Suprapubic skin (tissue), 4 donors: ENCODE measurements around the gene MTA1. TPM values are rescaled to one million over a fixed set of nuclear protein-coding genes. Genes with fewer than 3 reads are reported as not detected.

Experiments
- DNase-seq, 2 donors: peaks; one replicate each; pipeline ENCODE4 v3.0.0-alpha.2; 2019; ENCODE audit warnings: low spot score in 2 of 2
- H3K27ac ChIP-seq: fragments of 200-600 bp; sonication (generic); one replicate; pipeline ENCODE4 v1.5.1; 2019
- H3K27me3 ChIP-seq: fragments of 200-600 bp; sonication (generic); one replicate; pipeline ENCODE4 v1.5.1; 2019
- H3K36me3 ChIP-seq: fragments of 200-600 bp; sonication (generic); one replicate; pipeline ENCODE4 v1.5.1; 2019
- H3K4me1 ChIP-seq: fragments of 200-600 bp; sonication (generic); one replicate; pipeline ENCODE4 v1.5.1; 2019
- H3K4me3 ChIP-seq: fragments of 200-600 bp; sonication (generic); one replicate; pipeline ENCODE4 v1.5.1; 2019; ENCODE audit warnings: mild to moderate bottlenecking
- H3K9me3 ChIP-seq: fragments of 200-600 bp; sonication (generic); one replicate; pipeline ENCODE4 v1.5.1; 2019
- CTCF ChIP-seq, 2 donors: fragments of 200-600 bp in 1 of 2; fragments of 450-650 bp in 1 of 2; sonication (generic) in 1 of 2; IDR thresholded peaks; one replicate each; pipeline ENCODE4 v1.5.1; 2016 to 2019; ENCODE audit warnings: antibody characterized with exemption in 2 of 2, mild to moderate bottlenecking in 1 of 2, moderate library complexity in 1 of 2
- EP300 ChIP-seq: sonication (generic); formaldehyde crosslinking; IDR thresholded peaks from one replicate; pipeline ENCODE4 v1.6.1; 2017; ENCODE audit warnings: antibody characterized with exemption
- POLR2A ChIP-seq, 2 donors: fragments of 450-650 bp; IDR thresholded peaks; one replicate each; pipeline ENCODE4 v1.6.1; 2017; ENCODE audit warnings: antibody characterized with exemption in 2 of 2, mild to moderate bottlenecking in 2 of 2, moderate library complexity in 2 of 2
- POLR2AphosphoS5 ChIP-seq, 3 donors: sonication (generic); formaldehyde crosslinking; IDR thresholded peaks; one replicate each; pipeline ENCODE4 v1.6.1; 2017; ENCODE audit warnings: antibody characterized with exemption in 3 of 3
- WGBS: methylation state at CpG from one replicate; pipeline ENCODE4 v1.1.5; 2018; 5-methylcytosine and 5-hydroxymethylcytosine counted together
- total RNA-seq, 4 donors: library from RNA; depleted of rRNA; stranded (reverse); fragments of >200 nt; gene quantifications; one replicate each; pipeline ENCODE4 v1.1.0, GENCODE V29; 2016

MTA1 gene
- total RNA-seq, 4 donors from 2014 or later: 38.1 to 107 (median 59.5) TPM

GRCh38 chr14:105420974-105421674 is 1.5 kb downstream of the MTA1 start:
- WGBS: 57% methylated on average over 7 of the region's 23 CpGs
- H3K27me3 ChIP-seq: no peaks in the 10 kb centered on the region
- no peak for DNase-seq
- H3K27ac ChIP-seq: no peak overlapping the region
- H3K4me1 ChIP-seq: peaks cover 38% of the 10 kb centered on the region
- H3K4me3 ChIP-seq: peak overlapping the region; percentile 72
- H3K36me3 ChIP-seq: peaks cover 5% of the 10 kb centered on the region
- no peak for TF ChIP-seq POLR2A (IDR thresholded peaks at IDR 0.05)
- TF ChIP-seq POLR2AphosphoS5 (IDR thresholded peaks at IDR 0.05): no peak
- TF ChIP-seq EP300: no peak
- TF ChIP-seq CTCF (IDR thresholded peaks at IDR 0.05): no peak
- no peaks in the 10 kb centered on the region for H3K9me3 ChIP-seq

GRCh38 chr14:105421723-105422615 is 2.3 kb downstream of the MTA1 start:
- peaks cover 38% of the 10 kb centered on the region for H3K4me1 ChIP-seq
- TF ChIP-seq EP300 (no peak), POLR2AphosphoS5 (IDR thresholded peaks at IDR 0.05) (no peak)
- H3K27me3 ChIP-seq: no peaks in the 10 kb centered on the region
- 71% methylated on average over 24 of the region's 32 CpGs for WGBS
- peaks cover 13% of the 10 kb centered on the region for H3K36me3 ChIP-seq
- DNase-seq: peak in 1 of 2 donors; percentile 64
- H3K27ac ChIP-seq: no peak overlapping the region
- no peaks in the 10 kb centered on the region for H3K9me3 ChIP-seq
- peak overlapping the region; percentile 72 for H3K4me3 ChIP-seq

GRCh38 chr14:105422695-105423487 is 3.3 kb downstream of the MTA1 start:
- 76% methylated on average over 21 of the region's 21 CpGs for WGBS
- peaks cover 15% of the 10 kb centered on the region for H3K36me3 ChIP-seq
- TF ChIP-seq CTCF (IDR thresholded peaks at IDR 0.05): no peak
- no peaks in the 10 kb centered on the region for H3K27me3 ChIP-seq
- H3K4me3 ChIP-seq: no peak overlapping the region
- peak in 1 of 2 donors; percentile 60 for DNase-seq
- no peak overlapping the region for H3K27ac ChIP-seq
- no peaks in the 10 kb centered on the region for H3K9me3 ChIP-seq
- peaks cover 38% of the 10 kb centered on the region for H3K4me1 ChIP-seq

- WGBS: 90% methylated on average over 21 of the region's 21 CpGs
- no peak for DNase-seq
- H3K36me3 ChIP-seq: peaks cover 15% of the 10 kb centered on the region
- H3K9me3 ChIP-seq: no peaks in the 10 kb centered on the region
- TF ChIP-seq EP300: no peak
- no peak for TF ChIP-seq CTCF (IDR thresholded peaks at IDR 0.05)
- no peak for TF ChIP-seq POLR2A (IDR thresholded peaks at IDR 0.05)
- no peak for TF ChIP-seq POLR2AphosphoS5 (IDR thresholded peaks at IDR 0.05)
- no peak overlapping the region for H3K4me3 ChIP-seq
- H3K27ac ChIP-seq: no peak overlapping the region
- peaks cover 36% of the 10 kb centered on the region for H3K4me1 ChIP-seq
- no peaks in the 10 kb centered on the region for H3K27me3 ChIP-seq
These were observed 4.0 kb downstream of the MTA1 start for GRCh38 chr14:105423488-105424195.

GRCh38 chr14:105424861-105425260 is 5.2 kb downstream of the MTA1 start:
- 95% methylated on average over 7 of the region's 12 CpGs for WGBS
- no peak for DNase-seq
- H3K4me1 ChIP-seq: peaks cover 28% of the 10 kb centered on the region
- H3K9me3 ChIP-seq: no peaks in the 10 kb centered on the region
- no peaks in the 10 kb centered on the region for H3K27me3 ChIP-seq
- H3K36me3 ChIP-seq: peaks cover 15% of the 10 kb centered on the region
- H3K27ac ChIP-seq: no peak overlapping the region
- no peak overlapping the region for H3K4me3 ChIP-seq
- TF ChIP-seq CTCF (IDR thresholded peaks at IDR 0.05) (no peak), EP300 (no peak), POLR2A (IDR thresholded peaks at IDR 0.05) (no peak), POLR2AphosphoS5 (IDR thresholded peaks at IDR 0.05) (no peak)
